Right hindlimb (tissue), 1 donor: Measurements from ENCODE around the gene MNDA.
"Not testable (repeated sequence)": the region's sequence is repeated elsewhere in the genome, so short reads cannot be mapped to it uniquely, and the experiment has no call there.

ENCODE experiments used
- DNase-seq: peaks from one replicate; pipeline ENCODE4 v3.0.0-alpha.2; 2018

MNDA gene

GRCh38 chr1:158839566-158839965 is 8.4 kb downstream of the MNDA start:
- no peak for DNase-seq

GRCh38 chr1:158840236-158840635 is 9.1 kb downstream of the MNDA start:
- no peak for DNase-seq

- DNase-seq = no peak
Measured at GRCh38 chr1:158864595-158864994, 33.4 kb downstream of the MNDA start.

- not testable (repeated sequence) for DNase-seq
Measured at GRCh38 chr1:158870438-158870837, 39.3 kb downstream of the MNDA start.

GRCh38 chr1:158873141-158873540 is 42.0 kb downstream of the MNDA start:
- DNase-seq = no peak

- no peak for DNase-seq
Measured at GRCh38 chr1:158893654-158894053, 62.5 kb downstream of the MNDA start.

GRCh38 chr1:158898722-158899121 is 67.6 kb downstream of the MNDA start:
- no peak for DNase-seq
